ENCODE results near the gene NUP133.
"Not testable (repeated sequence)": the region's sequence is repeated elsewhere in the genome, so short reads cannot be mapped to it uniquely, and the experiment has no call there.

NUP133 gene

GRCh38 chr1:229509576-229509975 lies 1.4 kb upstream of the NUP133 start:
- DNase-seq (ENCODE audit: low read depth in 3 of 3): no peak

GRCh38 chr1:229508823-229509337 lies 739 bp upstream of the NUP133 start:
- DNase-seq (ENCODE audit: low read depth in 3 of 3): no peak

- DNase-seq (ENCODE audit: low read depth in 3 of 3): no peak
Observed at GRCh38 chr1:229507502-229507901, 639 bp downstream of the NUP133 start.

GRCh38 chr1:229506633-229507032 lies 1.5 kb downstream of the NUP133 start:
- no peak for DNase-seq (ENCODE audit: low read depth in 3 of 3)

GRCh38 chr1:229495782-229496181 lies 12.4 kb downstream of the NUP133 start:
- no peak for DNase-seq (ENCODE audit: low read depth in 3 of 3)

- DNase-seq (ENCODE audit: low read depth in 3 of 3): no peak
Observed at GRCh38 chr1:229487181-229487580, 21.0 kb downstream of the NUP133 start.

GRCh38 chr1:229485318-229485717 lies 22.8 kb downstream of the NUP133 start:
- DNase-seq (ENCODE audit: low read depth in 3 of 3): no peak

- no peak for DNase-seq (ENCODE audit: low read depth in 3 of 3)
Observed at GRCh38 chr1:229482511-229482910, 25.6 kb downstream of the NUP133 start.

- no peak for DNase-seq (ENCODE audit: low read depth in 3 of 3)
Observed at GRCh38 chr1:229480495-229480894, 27.6 kb downstream of the NUP133 start.

- no peak for DNase-seq (ENCODE audit: low read depth in 3 of 3)
Observed at GRCh38 chr1:229479660-229480399, 28.3 kb downstream of the NUP133 start.

- no peak for DNase-seq (ENCODE audit: low read depth in 3 of 3)
Observed at GRCh38 chr1:229478852-229479251, 29.3 kb downstream of the NUP133 start.

- not testable (repeated sequence) for DNase-seq (ENCODE audit: low read depth in 3 of 3)
Observed at GRCh38 chr1:229475859-229476258, 32.3 kb downstream of the NUP133 start.

- DNase-seq (ENCODE audit: low read depth in 3 of 3): no peak
Observed at GRCh38 chr1:229474509-229474908, 33.6 kb downstream of the NUP133 start.

- no peak for DNase-seq (ENCODE audit: low read depth in 3 of 3)
Observed at GRCh38 chr1:229471175-229471574, 37.0 kb downstream of the NUP133 start.

GRCh38 chr1:229470406-229471043 lies 37.6 kb downstream of the NUP133 start:
- DNase-seq (ENCODE audit: low read depth in 3 of 3): no peak

GRCh38 chr1:229466887-229467286 lies 41.3 kb downstream of the NUP133 start:
- no peak for DNase-seq (ENCODE audit: low read depth in 3 of 3)

- no peak for DNase-seq (ENCODE audit: low read depth in 3 of 3)
Observed at GRCh38 chr1:229464672-229465071, 43.5 kb downstream of the NUP133 start.

- no peak for DNase-seq (ENCODE audit: low read depth in 3 of 3)
Observed at GRCh38 chr1:229461032-229461668, 47.0 kb downstream of the NUP133 start.

GRCh38 chr1:229459815-229460214 lies 48.3 kb downstream of the NUP133 start:
- DNase-seq (ENCODE audit: low read depth in 3 of 3): no peak

- no peak for DNase-seq (ENCODE audit: low read depth in 3 of 3)
Observed at GRCh38 chr1:229457436-229457835, 50.7 kb downstream of the NUP133 start.

- DNase-seq (ENCODE audit: low read depth in 3 of 3): no peak
Observed at GRCh38 chr1:229456016-229456415, 52.1 kb downstream of the NUP133 start.

- no peak for DNase-seq (ENCODE audit: low read depth in 3 of 3)
Observed at GRCh38 chr1:229454056-229454455, 54.1 kb downstream of the NUP133 start.

Measured in stimulated activated CD4-positive, alpha-beta T cell treated with anti-CD3 and anti-CD28 coated beads, TNF-alpha, amount 100 ng/mL, for 24 hours (primary cell).